Measurements from ENCODE around the gene CKAP2. TPM values are rescaled to one million over a fixed set of nuclear protein-coding genes. Genes with fewer than 3 reads are reported as not detected.
"Not testable (repeated sequence)": the region's sequence is repeated elsewhere in the genome, so short reads cannot be mapped to it uniquely, and the experiment has no call there.

CKAP2 gene
- total RNA-seq, 1 donor from 2014 or later, result 49.4 TPM

- not testable (repeated sequence) for H3K4me1 Mint-ChIP-seq (ENCODE audit: low read depth); H3K36me3 Mint-ChIP-seq (ENCODE audit: insufficient read depth); H3K27me3 Mint-ChIP-seq; H3K9me3 Mint-ChIP-seq (ENCODE audit: low read depth); H3K4me3 Mint-ChIP-seq (ENCODE audit: low read depth); H3K27ac Mint-ChIP-seq; DNase-seq (ENCODE audit: low spot score, unreplicated experiment)
These were observed 54.3 kb downstream of the CKAP2 start for GRCh38 chr13:52509532-52509931.

GRCh38 chr13:52510221-52510797 is 55.0 kb downstream of the CKAP2 start:
- H3K36me3 Mint-ChIP-seq (ENCODE audit: insufficient read depth); H3K9me3 Mint-ChIP-seq (ENCODE audit: low read depth); H3K27ac Mint-ChIP-seq; H3K4me3 Mint-ChIP-seq (ENCODE audit: low read depth); H3K4me1 Mint-ChIP-seq (ENCODE audit: low read depth); H3K27me3 Mint-ChIP-seq; DNase-seq (ENCODE audit: low spot score, unreplicated experiment): not testable (repeated sequence)

GRCh38 chr13:52511598-52511997 is 56.3 kb downstream of the CKAP2 start:
- not testable (repeated sequence) for H3K36me3 Mint-ChIP-seq (ENCODE audit: insufficient read depth); H3K9me3 Mint-ChIP-seq (ENCODE audit: low read depth); H3K27ac Mint-ChIP-seq; DNase-seq (ENCODE audit: low spot score, unreplicated experiment); H3K4me1 Mint-ChIP-seq (ENCODE audit: low read depth); H3K27me3 Mint-ChIP-seq; H3K4me3 Mint-ChIP-seq (ENCODE audit: low read depth)

- not testable (repeated sequence) for DNase-seq (ENCODE audit: low spot score, unreplicated experiment); H3K9me3 Mint-ChIP-seq (ENCODE audit: low read depth)
These were observed 58.8 kb downstream of the CKAP2 start for GRCh38 chr13:52513957-52514596.

GRCh38 chr13:52523323-52523722 is 68.0 kb downstream of the CKAP2 start:
- H3K27me3 Mint-ChIP-seq; H3K4me1 Mint-ChIP-seq (ENCODE audit: low read depth); H3K27ac Mint-ChIP-seq; H3K9me3 Mint-ChIP-seq (ENCODE audit: low read depth); DNase-seq (ENCODE audit: low spot score, unreplicated experiment); H3K4me3 Mint-ChIP-seq (ENCODE audit: low read depth); H3K36me3 Mint-ChIP-seq (ENCODE audit: insufficient read depth): not testable (repeated sequence)

More at GRCh38 chr13:52513957-52514596, 58.8 kb downstream of the CKAP2 start:
- not testable (repeated sequence) for H3K36me3 Mint-ChIP-seq (ENCODE audit: insufficient read depth); H3K27ac Mint-ChIP-seq; H3K4me3 Mint-ChIP-seq (ENCODE audit: low read depth); H3K4me1 Mint-ChIP-seq (ENCODE audit: low read depth); H3K27me3 Mint-ChIP-seq

Other genes starting within 250 kb of the CKAP2 start
- gene THSD1, start 49.3 kb upstream of the CKAP2 start, total RNA-seq, result 1.7 TPM in 2 replicates
- gene VPS36, start 4.8 kb upstream of the CKAP2 start, total RNA-seq, result 48.9 and 49.6 TPM in 2 replicates
- gene HNRNPA1L2, start 187.0 kb downstream of the CKAP2 start, total RNA-seq, result 10.7 and 12.0 TPM in 2 replicates
- gene SUGT1, start 197.4 kb downstream of the CKAP2 start, total RNA-seq, result 67.8 and 68.0 TPM in 2 replicates

Measured in progenitor cell of endocrine pancreas (in vitro differentiated cells).